CD14-positive monocyte (primary cell): ENCODE results near the gene BCL2. TPM values are rescaled to one million over a fixed set of nuclear protein-coding genes. Genes with fewer than 3 reads are reported as not detected.

Experiments
- DNase-seq, 3 donors: peaks; one replicate each; pipeline ENCODE4 v3.0.0-alpha.2; 2011 to 2022
- H2AFZ ChIP-seq: 2 replicates; pipeline ENCODE4 v1.6.0; 2012; ENCODE audit warnings: mild to moderate bottlenecking, low read depth, low read length, inconsistent platforms; ENCODE audit not compliant: insufficient read depth, poor library complexity, severe bottlenecking
- H3K27ac ChIP-seq, 2 donors: 1 replicate in 1 of 2; 2 replicates in 1 of 2; pipeline ENCODE4 v1.5.1; 2012 to 2013; ENCODE audit warnings: low read length in 2 of 2, control low read depth in 1 of 2, inconsistent platforms in 1 of 2, low read depth in 1 of 2, mild to moderate bottlenecking in 1 of 2
- H3K27me3 ChIP-seq, 2 donors: one replicate each; pipeline versions ENCODE4 v1.6.0 to v1.6.1; 2011 to 2013; ENCODE audit warnings: low read length in 2 of 2; ENCODE audit not compliant: control insufficient read depth in 2 of 2, insufficient read depth in 2 of 2
- H3K36me3 ChIP-seq, 2 donors: replicated peaks in 1 of 2; 1 replicate in 1 of 2; 2 replicates in 1 of 2; pipeline versions ENCODE4 v1.5.1 to v1.6.1; 2012 to 2013; ENCODE audit warnings: low read length in 2 of 2, control low read depth in 1 of 2, inconsistent platforms in 1 of 2, mild to moderate bottlenecking in 1 of 2; ENCODE audit not compliant: insufficient read depth in 2 of 2, control insufficient read depth in 1 of 2
- H3K4me1 ChIP-seq, 2 donors: 1 replicate in 1 of 2; 2 replicates in 1 of 2; pipeline versions ENCODE4 v1.5.1 to v1.6.1; 2012 to 2013; ENCODE audit warnings: low read length in 2 of 2, control low read depth in 1 of 2, inconsistent platforms in 1 of 2, mild to moderate bottlenecking in 1 of 2, moderate library complexity in 1 of 2; ENCODE audit not compliant: insufficient read depth in 2 of 2, control insufficient read depth in 1 of 2
- H3K4me2 ChIP-seq: replicated peaks from 2 replicates; pipeline ENCODE3; 2012; ENCODE audit warnings: low read length, moderate library complexity, mild to moderate bottlenecking; ENCODE audit not compliant: poor library complexity, severe bottlenecking; ENCODE audit errors: extremely low read depth
- H3K4me3 ChIP-seq, 3 experiments: fragments of 200-600 bp in 1 of 3; sonication (generic) in 1 of 3; replicated peaks in 1 of 3; 1 replicate in 2 of 3; 2 replicates in 1 of 3; pipeline ENCODE4 v1.5.1; 2011 to 2013; ENCODE audit warnings: low read length in 3 of 3, mild to moderate bottlenecking in 3 of 3, control low read depth in 2 of 3, low read depth in 2 of 3, inconsistent platforms in 1 of 3, moderate library complexity in 1 of 3
- H3K79me2 ChIP-seq: 2 replicates; pipeline ENCODE4 v1.6.0; 2012; ENCODE audit warnings: mild to moderate bottlenecking, control low read depth, inconsistent platforms, low read length, moderate library complexity; ENCODE audit not compliant: insufficient read depth
- H3K9ac ChIP-seq: 2 replicates; pipeline ENCODE4 v1.6.0; 2017; ENCODE audit warnings: low read length, mild to moderate bottlenecking; ENCODE audit not compliant: insufficient read depth, poor library complexity, severe bottlenecking
- H3K9me3 ChIP-seq, 2 donors: replicated peaks in 1 of 2; 1 replicate in 1 of 2; 2 replicates in 1 of 2; pipeline versions ENCODE4 v1.5.1 to v1.6.1; 2012 to 2013; ENCODE audit warnings: low read length in 2 of 2, control low read depth in 1 of 2; ENCODE audit not compliant: control insufficient read depth in 1 of 2, insufficient read depth in 1 of 2
- H4K20me1 ChIP-seq: 2 replicates; pipeline ENCODE4 v1.6.0; 2012; ENCODE audit warnings: mild to moderate bottlenecking, low read length, control low read depth, moderate library complexity; ENCODE audit not compliant: insufficient read depth
- H3K27ac Mint-ChIP-seq, 7 donors: one replicate each; pipeline ENCODE4 v1.8.0; 2020; ENCODE audit warnings: mild to moderate bottlenecking in 7 of 7, mixed read lengths in 7 of 7, moderate library complexity in 6 of 7, inconsistent platforms in 2 of 7
- H3K27me3 Mint-ChIP-seq, 3 donors: one replicate each; pipeline ENCODE4 v1.8.0; 2021 to 2022; ENCODE audit warnings: low read depth in 3 of 3, mild to moderate bottlenecking in 3 of 3, mixed read lengths in 3 of 3, moderate library complexity in 3 of 3, inconsistent platforms in 1 of 3
- H3K36me3 Mint-ChIP-seq, 2 donors: one replicate each; pipeline ENCODE4 v1.8.0; 2020; ENCODE audit warnings: mixed read lengths in 2 of 2, inconsistent platforms in 1 of 2, mild to moderate bottlenecking in 1 of 2
- H3K4me1 Mint-ChIP-seq: one replicate; pipeline ENCODE4 v1.8.0; 2020; ENCODE audit warnings: mild to moderate bottlenecking, mixed read lengths
- H3K4me3 Mint-ChIP-seq, 2 donors: one replicate each; pipeline ENCODE4 v1.8.0; 2020; ENCODE audit warnings: mild to moderate bottlenecking in 2 of 2, mixed read lengths in 2 of 2, moderate library complexity in 1 of 2
- H3K9me3 Mint-ChIP-seq, 7 donors: one replicate each; pipeline ENCODE4 v1.8.0; 2020 to 2022; ENCODE audit warnings: mixed read lengths in 7 of 7, mild to moderate bottlenecking in 6 of 7, moderate library complexity in 6 of 7, inconsistent platforms in 2 of 7
- CTCF ChIP-seq: fragments of 200-600 bp; IDR thresholded peaks from one replicate; pipeline ENCODE4 v1.8.0; 2022; ENCODE audit warnings: antibody characterized with exemption, mild to moderate bottlenecking
- WGBS: methylation state at CpG from one replicate; pipeline ENCODE4 v1.1.5; 2013; ENCODE audit warnings: missing lambda C conversion rate; ENCODE audit not compliant: insufficient coverage; 5-methylcytosine and 5-hydroxymethylcytosine counted together
- intact Hi-C, 2 donors: fragments of 100-400 bp; cut with micrococcal nuclease; formaldehyde crosslinking; loops; one replicate each; pipeline versions ENCODE4 v1.15.0 to v1.15.1; 2023
- polyA plus RNA-seq, 3 donors: library from polyadenylated mRNA; depleted of rRNA in 1 of 3; unstranded in 2 of 3; stranded (reverse) in 1 of 3; fragments of 300-500 nt in 2 of 3; fragments of >200 nt in 1 of 3; fragmentation: Illumina TruSeq in 2 of 3; gene quantifications; 1 replicate in 2 of 3; 2 replicates in 1 of 3; pipeline ENCODE4 v1.2.3, GENCODE V29; 2012 to 2021

BCL2 gene
- polyA plus RNA-seq, 3 donors, result 0.58 to 2.5 (median 1.1) TPM

DNA sequence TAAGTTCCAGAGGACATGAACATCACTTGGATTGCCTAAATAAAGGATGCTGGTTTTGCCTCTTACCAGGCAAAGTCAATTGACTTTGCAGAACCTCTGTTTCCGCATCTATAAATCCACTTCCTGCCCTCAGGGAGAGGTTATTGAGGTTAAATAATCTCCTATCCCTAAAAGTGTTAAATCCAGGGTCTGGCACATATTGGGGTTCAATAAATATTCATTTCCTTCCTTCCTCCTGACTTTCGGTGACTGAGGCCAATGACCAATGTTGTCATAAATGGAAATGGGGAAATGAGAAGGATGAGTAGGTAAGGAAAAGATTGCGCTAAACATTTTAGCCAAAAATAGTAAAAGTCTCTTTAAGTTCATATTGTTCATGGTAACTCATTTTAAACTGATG lies 16.0 kb downstream of the BCL2 start:
- H3K27me3 ChIP-seq, result no peaks in the 10 kb centered on the region
- intact Hi-C loops, result loop anchor here in 1 of 2 donors (5.0 kb wide), 1 partner anchor 66 kb away; no protein-coding TSS in a partner anchor
- H3K4me1 ChIP-seq, result peaks cover 29 to 46% of the 10 kb centered on the region in 2 donors
- WGBS, result no CpG with 5 or more reads among the region's 3 CpGs
- H3K4me3 ChIP-seq, result peak overlapping the region in 1 of 3 experiments; percentile 19
- peak overlapping the region in 4 of 7 donors; percentile 3 to 75 (median 44) for H3K27ac Mint-ChIP-seq
- no peak overlapping the region for H2AFZ ChIP-seq
- H4K20me1 ChIP-seq, result no peaks in the 10 kb centered on the region
- no peak for TF ChIP-seq CTCF
- H3K9me3 Mint-ChIP-seq, result no peaks in the 10 kb centered on the region
- H3K27ac ChIP-seq, result peak overlapping the region in 1 of 2 donors; percentile 39
- H3K4me2 ChIP-seq, result peak overlapping the region; percentile 9
- peaks cover 39% of the 10 kb centered on the region for H3K4me1 Mint-ChIP-seq
- peaks cover 61% of the 10 kb centered on the region for H3K79me2 ChIP-seq
- H3K27me3 Mint-ChIP-seq, result peaks cover 0 to 3% (median 0%) of the 10 kb centered on the region in 3 donors
- H3K36me3 ChIP-seq, result no peaks in the 10 kb centered on the region
- H3K36me3 Mint-ChIP-seq, result peaks cover 6 to 14% of the 10 kb centered on the region in 2 donors
- DNase-seq, result peak; percentile 47 to 75 (median 67)
- peak overlapping the region in 1 of 2 donors; percentile 60 for H3K4me3 Mint-ChIP-seq
- H3K9ac ChIP-seq, result no peak overlapping the region
- H3K9me3 ChIP-seq, result no peaks in the 10 kb centered on the region

GRCh38 chr18:63302636-63303405 lies 16.7 kb downstream of the BCL2 start:
- Histone ChIP-seq H3K36me3 (no peaks in the 10 kb centered on the region), H4K20me1 (no peaks in the 10 kb centered on the region), H3K4me2 (peak overlapping the region; percentile 9), H3K79me2 (peaks cover 65% of the 10 kb centered on the region), H3K4me1 (peaks cover 29 to 46% of the 10 kb centered on the region in 2 donors), H3K27me3 (no peaks in the 10 kb centered on the region), H3K9ac (no peak overlapping the region), H3K9me3 (no peaks in the 10 kb centered on the region), H3K27ac (peak overlapping the region in 1 of 2 donors; percentile 39), H2AFZ (no peak overlapping the region), H3K4me3 (peak overlapping the region in 1 of 3 experiments; percentile 19)
- peaks cover 10 to 17% of the 10 kb centered on the region in 2 donors for H3K36me3 Mint-ChIP-seq
- intact Hi-C loops, result loop anchor here in 1 of 2 donors (5.0 kb wide), 1 partner anchor 66 kb away; no protein-coding TSS in a partner anchor
- no CpG with 5 or more reads among the region's 5 CpGs for WGBS
- H3K9me3 Mint-ChIP-seq, result no peaks in the 10 kb centered on the region
- H3K27ac Mint-ChIP-seq, result peak overlapping the region in 5 of 7 donors; percentile 17 to 91 (median 82)
- TF ChIP-seq CTCF, result no peak
- H3K4me1 Mint-ChIP-seq, result peaks cover 39% of the 10 kb centered on the region
- H3K4me3 Mint-ChIP-seq, result peak overlapping the region in 1 of 2 donors; percentile 59
- no peak for DNase-seq
- peaks cover 0 to 1% (median 0%) of the 10 kb centered on the region in 3 donors for H3K27me3 Mint-ChIP-seq
